NK-92 treated with Interleukin-12 subunit alpha and Interleukin-12 subunit beta, amount 100 ng/mL, for 24 hours (cell line): ENCODE measurements around the gene PDXDC1.
A peak's percentile ranks its signal among the peaks of the same experiment; 100 is the strongest.
"Not testable (repeated sequence)": the region's sequence is repeated elsewhere in the genome, so short reads cannot be mapped to it uniquely, and the experiment has no call there.

Experiments
- DNase-seq: peaks from one replicate; lab custom pipeline; 2025; lab: John Stamatoyannopoulos, UW

PDXDC1 gene

GRCh38 chr16:15035163-15035729, 60.4 kb downstream of the PDXDC1 start:
- DNase-seq = no peak

GRCh38 chr16:15037003-15037402, 62.2 kb downstream of the PDXDC1 start:
- no peak for DNase-seq

GRCh38 chr16:15037745-15038144, 62.9 kb downstream of the PDXDC1 start:
- no peak for DNase-seq

DNA sequence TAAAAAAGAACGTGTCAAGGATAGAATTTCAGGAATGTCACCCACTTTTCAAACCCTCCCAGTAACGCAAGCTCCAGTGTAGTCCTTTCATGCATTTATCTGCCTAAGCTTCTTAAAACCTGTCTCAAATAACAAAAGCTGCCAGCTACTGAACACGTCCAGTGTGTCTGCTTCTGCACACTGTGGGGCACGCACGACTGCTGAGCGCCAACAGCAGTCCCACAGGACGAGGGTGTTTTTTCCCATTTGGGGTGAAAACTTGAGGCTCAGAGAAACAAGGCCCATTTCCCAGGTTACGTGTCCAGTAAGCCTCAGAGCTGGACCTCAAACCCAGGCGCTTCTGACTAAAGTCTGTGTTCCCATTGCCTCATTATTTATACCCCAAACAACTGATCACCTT, 63.9 kb downstream of the PDXDC1 start:
- DNase-seq = no peak

GRCh38 chr16:15041271-15042004, 66.6 kb downstream of the PDXDC1 start:
- no peak for DNase-seq

- no peak for DNase-seq
These were observed 68.5 kb downstream of the PDXDC1 start for GRCh38 chr16:15043344-15043743.

- DNase-seq = no peak
These were observed 69.5 kb downstream of the PDXDC1 start for GRCh38 chr16:15044286-15044685.

DNA sequence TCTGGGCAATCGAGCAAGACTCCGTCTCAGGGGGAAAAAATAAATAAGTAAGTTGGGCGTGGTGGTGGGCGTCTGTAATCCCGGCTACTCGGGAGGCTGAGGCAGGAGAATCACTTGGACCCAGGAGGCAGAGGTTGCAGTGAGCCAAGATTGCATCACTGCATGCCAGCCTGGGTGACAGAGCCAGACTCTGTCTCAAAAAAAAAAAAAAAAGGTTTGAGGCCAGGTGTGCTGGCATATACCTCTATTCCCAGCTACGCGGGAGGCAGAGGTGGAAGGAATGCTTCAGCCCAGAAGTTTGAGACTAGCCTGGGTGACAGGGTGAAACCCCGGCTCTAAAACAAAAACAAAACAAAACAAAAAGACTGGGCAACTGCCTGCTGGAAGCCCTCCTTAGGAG, 70.4 kb downstream of the PDXDC1 start:
- not testable (repeated sequence) for DNase-seq

- DNase-seq = no peak
These were observed 72.0 kb downstream of the PDXDC1 start for GRCh38 chr16:15046692-15047376.

GRCh38 chr16:15049581-15050180, 74.9 kb downstream of the PDXDC1 start:
- DNase-seq = no peak

DNA sequence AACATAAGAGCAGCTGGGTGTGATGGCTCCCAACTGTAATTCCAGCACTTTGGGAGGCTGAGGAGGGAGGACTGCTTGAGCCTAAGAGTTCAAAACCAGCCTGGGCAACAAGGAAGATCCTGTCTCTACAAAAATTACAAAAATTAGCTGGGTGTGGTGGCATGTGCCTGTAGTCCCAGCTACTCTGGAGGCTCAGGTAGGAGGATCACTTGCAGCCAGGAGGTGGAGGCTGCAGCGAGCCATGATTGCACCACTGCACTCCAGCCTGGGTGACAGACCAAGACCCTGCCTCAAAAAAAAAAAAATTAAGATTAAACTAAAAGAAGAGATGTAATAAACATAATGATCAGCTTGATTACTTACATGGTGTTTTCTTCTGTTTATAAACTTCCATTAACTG, 75.6 kb downstream of the PDXDC1 start:
- not testable (repeated sequence) for DNase-seq

DNA sequence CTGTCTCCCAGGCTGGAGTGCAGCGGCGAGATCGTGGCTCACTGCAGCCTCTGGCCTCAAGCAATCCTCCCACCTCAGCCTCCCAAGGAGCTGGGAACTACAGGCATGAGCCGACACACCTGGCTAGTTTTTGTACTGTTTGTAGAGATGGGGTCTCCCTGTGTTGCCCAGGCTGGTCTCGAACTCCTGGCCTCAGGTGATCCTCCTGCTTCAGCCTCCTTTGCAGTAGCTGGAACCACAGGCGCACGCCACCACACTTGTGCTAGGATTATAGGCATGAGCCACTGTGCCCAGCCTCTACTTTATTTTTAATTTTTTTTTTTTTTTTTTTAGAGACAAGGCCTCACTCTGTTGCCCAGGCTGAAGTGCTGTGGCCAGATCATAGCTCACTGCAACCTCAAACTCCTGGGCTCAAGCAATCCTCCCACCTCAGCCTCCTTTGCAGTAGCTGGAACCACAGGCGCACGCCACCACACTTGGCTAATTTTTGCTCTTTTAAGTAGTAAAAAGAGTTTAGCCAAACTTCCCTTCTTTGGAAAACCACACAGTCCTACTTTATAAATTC, 76.6 kb downstream of the PDXDC1 start:
- DNase-seq = no peak

GRCh38 chr16:15052747-15053476, 78.1 kb downstream of the PDXDC1 start:
- no peak for DNase-seq

DNA sequence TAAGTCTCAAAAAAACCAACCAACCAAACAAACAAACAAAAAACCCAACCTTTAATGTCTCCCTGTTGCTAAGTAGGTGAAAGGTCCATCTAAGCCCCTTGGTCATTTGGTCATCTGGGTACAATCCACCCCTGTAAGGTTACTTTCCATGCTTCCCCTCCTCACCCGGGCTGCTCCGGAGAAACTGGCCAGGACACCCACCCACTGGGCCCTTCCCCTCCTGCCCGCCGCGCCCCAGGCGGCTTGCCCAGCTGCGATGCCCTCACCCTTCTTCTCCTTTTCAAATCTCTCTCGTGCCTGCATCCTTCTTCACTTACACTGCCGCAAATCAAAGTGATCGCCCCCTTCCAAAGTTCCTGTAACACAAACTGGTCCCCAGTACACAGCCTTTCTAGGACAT, 79.1 kb downstream of the PDXDC1 start:
- no peak for DNase-seq

DNA sequence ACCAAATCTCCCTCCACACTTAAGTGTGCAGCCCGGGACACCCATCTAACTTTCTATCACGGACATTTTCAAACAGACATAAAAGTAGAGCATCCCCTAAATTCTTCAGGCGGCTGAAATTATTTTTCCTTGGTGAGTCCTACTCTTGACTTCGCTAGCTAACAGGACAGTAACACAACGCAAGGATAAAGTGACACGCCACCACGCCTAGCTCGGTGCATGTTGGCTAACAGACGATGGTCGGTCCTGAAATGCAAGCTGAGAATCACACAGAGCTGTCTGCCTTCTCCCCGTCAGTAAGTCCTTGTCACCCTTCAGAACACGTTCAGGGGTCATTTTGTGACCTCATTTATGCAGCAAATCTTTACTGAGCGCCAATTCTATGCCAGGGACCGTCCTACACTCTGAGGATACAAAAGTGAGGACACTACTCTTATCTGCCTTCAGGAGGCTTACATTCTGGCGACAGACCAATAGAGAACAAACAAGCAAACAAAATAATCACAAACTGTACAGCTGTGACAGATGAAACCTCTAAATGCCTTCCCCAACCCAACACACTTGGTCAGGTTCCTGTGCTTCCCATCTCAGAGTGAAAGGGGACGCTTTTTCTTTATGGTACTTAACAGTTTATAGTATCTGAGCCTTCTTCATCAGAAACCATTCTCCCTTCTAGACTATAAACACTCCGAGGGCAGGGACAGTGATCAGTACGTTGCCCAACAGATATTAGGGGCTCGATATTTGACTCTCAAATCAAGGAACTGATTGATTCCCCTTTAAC, 79.7 kb downstream of the PDXDC1 start:
- DNase-seq = no peak

- DNase-seq = peak; percentile 66
These were observed 80.6 kb downstream of the PDXDC1 start for GRCh38 chr16:15055141-15056053.

- no peak for DNase-seq
These were observed 83.0 kb downstream of the PDXDC1 start for GRCh38 chr16:15057681-15058417.

GRCh38 chr16:15059324-15059723, 84.5 kb downstream of the PDXDC1 start:
- DNase-seq = no peak

DNA sequence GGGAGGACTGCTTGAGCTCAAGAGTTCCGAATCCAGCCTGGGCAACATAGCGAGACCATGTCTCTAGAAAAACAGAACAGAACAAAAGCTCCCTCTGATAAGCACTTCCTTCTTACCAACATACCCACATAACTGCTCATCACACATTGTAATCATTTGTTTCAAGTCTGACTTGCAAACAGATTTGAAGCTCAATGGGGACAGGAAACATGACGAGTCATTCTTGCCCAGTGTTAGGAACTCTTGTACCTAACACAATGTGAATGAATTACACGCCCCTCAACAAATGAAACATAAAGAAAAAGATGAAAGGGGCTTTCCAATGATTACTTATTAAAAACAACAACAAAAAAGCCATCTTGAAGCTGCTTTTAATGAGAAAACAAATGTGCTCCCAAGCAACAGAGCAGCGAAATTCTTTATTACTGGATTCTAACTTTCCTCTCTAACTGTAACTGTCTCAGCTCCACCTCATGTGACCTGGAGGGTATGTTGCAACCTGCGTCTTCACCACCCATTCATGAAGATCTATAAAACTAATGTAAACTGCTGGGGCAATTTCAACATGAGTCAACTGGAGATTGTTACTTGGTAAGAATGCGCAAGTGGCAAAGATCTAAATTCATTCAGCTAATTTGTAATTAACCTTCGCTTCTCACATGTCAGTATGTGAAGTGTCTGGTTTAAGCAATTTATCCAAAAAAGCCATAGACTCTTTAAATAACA, 87.4 kb downstream of the PDXDC1 start:
- DNase-seq = not testable (repeated sequence)
